OCI-LY3 (cell line): ENCODE data around the gene PPP1R12B.

ENCODE experiments used
- EZH2phosphoT487 ChIP-seq: fragments of 200-600 bp; shearing (Covaris generic); IDR thresholded peaks from 2 replicates; pipeline ENCODE4 v1.6.1; 2018; ENCODE audit warnings: antibody characterized with exemption, mixed run types, low read depth
- TF ChIP-seq, protein P1 (sequence below): fragments of 200-600, 300-600 bp; sonication (generic); IDR thresholded peaks from 2 replicates; pipeline ENCODE4 v1.5.1; 2014; ENCODE audit warnings: antibody characterized with exemption, low read length, low read depth

DNA sequence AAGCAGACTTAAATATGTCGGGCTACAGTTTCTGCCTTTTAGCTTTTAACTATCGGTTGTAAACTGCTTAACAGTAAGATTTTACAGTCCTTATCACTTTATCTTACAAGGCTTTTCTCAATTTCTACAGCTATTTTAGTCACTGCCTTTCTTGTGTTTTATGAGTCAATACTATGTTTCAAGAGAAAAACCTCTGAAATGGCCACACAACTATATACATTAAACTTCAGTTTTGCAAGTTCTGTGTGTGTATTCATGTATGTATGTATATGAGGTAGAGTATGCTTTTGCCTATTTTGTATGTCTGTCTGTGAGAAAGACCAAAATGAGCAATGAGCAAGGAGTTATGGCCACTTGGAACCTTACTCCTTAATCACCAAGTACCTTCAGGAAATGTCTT lies 191.9 kb downstream of the PPP1R12B start:
- TF ChIP-seq, protein P1, sequence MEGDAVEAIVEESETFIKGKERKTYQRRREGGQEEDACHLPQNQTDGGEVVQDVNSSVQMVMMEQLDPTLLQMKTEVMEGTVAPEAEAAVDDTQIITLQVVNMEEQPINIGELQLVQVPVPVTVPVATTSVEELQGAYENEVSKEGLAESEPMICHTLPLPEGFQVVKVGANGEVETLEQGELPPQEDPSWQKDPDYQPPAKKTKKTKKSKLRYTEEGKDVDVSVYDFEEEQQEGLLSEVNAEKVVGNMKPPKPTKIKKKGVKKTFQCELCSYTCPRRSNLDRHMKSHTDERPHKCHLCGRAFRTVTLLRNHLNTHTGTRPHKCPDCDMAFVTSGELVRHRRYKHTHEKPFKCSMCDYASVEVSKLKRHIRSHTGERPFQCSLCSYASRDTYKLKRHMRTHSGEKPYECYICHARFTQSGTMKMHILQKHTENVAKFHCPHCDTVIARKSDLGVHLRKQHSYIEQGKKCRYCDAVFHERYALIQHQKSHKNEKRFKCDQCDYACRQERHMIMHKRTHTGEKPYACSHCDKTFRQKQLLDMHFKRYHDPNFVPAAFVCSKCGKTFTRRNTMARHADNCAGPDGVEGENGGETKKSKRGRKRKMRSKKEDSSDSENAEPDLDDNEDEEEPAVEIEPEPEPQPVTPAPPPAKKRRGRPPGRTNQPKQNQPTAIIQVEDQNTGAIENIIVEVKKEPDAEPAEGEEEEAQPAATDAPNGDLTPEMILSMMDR = no peak
- TF ChIP-seq EZH2phosphoT487 = no peak
